GM18858 (cell line): ENCODE data around the gene MYZAP.
A peak's percentile ranks its signal among the peaks of the same experiment; 100 is the strongest.

Experiments used
- ATAC-seq: cut with Tn5 transposase; IDR thresholded peaks from one replicate; pipeline ENCODE4 v1.9.1; 2021; ENCODE audit not compliant: unreplicated experiment

The MYZAP gene

GRCh38 chr15:57591822-57592367 is at the start of gene MYZAP:
Gene MYZAP (plus strand): TSS chr15:57591904. CDS start chr15:57592035, 131 bp downstream.
- ATAC-seq = no peak

DNA sequence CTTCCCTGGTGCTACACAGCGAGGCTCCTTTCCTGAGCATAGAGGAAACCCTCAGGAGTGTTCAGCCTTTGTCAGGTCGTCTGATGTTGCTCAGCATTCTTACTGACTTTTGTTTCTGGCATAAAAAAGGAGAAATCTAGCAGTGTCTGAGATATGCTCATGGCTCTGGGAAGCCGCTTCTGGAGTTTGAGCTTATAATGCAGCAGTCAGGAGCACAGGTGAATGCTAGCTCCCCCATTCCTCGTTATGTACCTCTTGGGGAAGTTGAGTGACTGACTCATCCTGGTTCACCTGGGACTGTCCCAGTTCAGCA is 49.2 kb upstream of the MYZAP start:
- no peak for ATAC-seq

DNA sequence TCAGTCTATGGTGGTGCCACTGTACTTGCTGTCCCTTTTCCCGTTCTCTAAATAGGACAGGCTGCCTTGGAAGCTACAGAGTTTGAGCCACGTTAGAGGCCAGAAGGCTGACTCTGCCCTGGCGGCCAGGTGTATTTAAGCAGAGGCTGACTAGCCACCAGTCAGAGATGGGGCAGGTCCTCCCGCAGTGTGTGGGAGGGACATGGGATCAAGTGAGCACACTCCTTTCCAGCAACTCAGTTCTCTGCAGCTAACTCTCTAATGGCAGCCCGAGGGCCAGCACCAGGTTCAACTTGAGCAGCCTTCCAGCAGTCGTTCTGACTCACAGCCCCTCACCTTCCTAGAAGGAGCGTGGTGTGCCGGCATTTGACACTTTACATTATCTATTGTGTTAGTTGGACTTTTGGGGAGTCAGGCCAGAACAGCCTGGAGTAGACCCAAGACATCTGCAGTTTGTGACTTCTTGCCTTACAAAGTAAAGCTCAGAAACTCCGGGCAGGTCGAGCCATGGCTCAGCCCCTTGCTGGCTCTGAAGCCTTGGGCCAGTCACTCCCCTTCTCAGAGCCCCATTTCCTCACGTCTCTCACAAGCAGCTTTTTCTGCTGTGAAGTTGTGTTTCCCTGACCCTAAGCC is 46.7 kb upstream of the MYZAP start:
- ATAC-seq = no peak

DNA sequence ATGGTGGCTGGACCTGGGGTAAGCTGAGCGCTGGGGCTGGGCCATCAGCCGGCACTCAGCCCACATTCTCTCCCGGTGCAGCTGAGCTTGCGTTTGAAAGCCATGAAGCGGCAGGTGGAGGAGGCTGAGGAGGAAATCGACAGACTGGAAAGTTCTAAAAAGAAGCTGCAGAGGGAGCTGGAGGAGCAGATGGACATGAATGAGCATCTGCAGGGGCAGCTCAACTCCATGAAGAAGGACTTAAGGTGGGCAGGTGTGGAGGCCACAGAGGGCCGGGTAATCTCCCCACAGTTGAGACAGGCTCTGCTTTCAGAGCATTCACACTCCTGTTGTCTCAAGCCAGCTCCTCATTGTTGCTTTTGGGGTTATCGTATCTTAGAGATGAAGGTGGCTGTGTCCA is 45.7 kb upstream of the MYZAP start:
- no peak for ATAC-seq

- no peak for ATAC-seq
Measured at GRCh38 chr15:57547243-57547755, 44.4 kb upstream of the MYZAP start.

DNA sequence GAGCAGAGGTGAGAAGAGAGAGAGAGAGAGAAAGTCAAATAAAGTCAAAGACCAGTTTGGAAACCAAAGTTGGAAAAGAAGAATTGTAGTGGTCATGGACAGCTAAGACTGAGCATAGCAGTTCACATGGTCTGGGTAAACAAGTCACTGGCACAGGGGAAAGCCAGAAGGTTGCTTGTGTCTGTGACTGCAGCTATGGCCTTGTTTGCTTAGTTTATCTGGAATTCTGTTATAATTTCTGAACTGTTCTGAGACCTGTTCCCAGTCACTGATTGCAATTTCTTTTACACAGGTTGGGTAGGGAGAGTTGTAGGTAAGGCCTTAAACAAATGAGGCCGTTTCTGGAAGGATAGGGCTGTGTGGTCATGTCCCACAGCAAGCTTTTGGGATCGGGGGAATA is 43.4 kb upstream of the MYZAP start:
- ATAC-seq = no peak

- no peak for ATAC-seq
Measured at GRCh38 chr15:57548835-57549234, 42.9 kb upstream of the MYZAP start.

DNA sequence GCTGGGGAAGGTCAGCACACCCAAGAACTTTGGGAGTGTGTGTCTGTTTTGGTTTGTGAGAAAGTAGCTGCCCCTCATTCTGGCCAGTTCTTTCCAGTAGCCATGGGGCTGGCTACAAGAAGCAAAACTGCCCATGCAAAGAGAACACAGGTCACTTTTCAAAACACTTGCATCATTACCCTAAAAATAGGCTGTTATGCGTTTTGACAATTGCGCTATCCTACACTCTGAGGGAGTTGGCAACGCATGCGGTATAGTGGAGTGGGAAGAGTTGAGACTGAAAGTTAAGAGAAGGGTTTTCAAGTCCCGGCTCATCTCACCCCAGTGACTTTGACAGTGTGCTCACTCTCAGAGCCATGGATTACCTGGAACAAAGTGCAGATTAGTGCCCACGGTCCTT is 41.8 kb upstream of the MYZAP start:
- ATAC-seq = no peak

- ATAC-seq = no peak
Measured at GRCh38 chr15:57550640-57551039, 41.1 kb upstream of the MYZAP start.

- no peak for ATAC-seq
Measured at GRCh38 chr15:57551715-57552677, 39.7 kb upstream of the MYZAP start.

GRCh38 chr15:57552678-57553334 is 38.9 kb upstream of the MYZAP start:
- no peak for ATAC-seq

GRCh38 chr15:57553526-57553925 is 38.2 kb upstream of the MYZAP start:
- no peak for ATAC-seq

- ATAC-seq = no peak
Measured at GRCh38 chr15:57554063-57554811, 37.5 kb upstream of the MYZAP start.

DNA sequence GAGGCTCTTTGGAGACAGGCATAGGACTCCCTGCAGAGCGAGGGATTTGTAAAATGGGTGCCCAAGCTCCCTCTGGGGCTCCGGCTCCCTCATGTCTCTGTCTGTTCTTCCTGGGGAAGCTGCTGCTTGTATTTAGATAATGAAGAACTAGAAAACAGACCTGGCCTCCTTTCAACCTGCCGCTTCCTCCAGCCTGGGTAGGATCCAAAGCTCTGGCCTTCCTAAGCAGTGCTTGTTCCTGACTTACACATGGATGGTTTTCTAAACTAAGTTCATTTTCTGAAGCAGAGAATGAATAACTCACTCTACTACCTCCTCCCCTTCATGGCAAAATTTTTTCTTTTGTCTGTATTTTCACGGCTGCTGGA is 36.9 kb upstream of the MYZAP start:
- ATAC-seq = no peak

DNA sequence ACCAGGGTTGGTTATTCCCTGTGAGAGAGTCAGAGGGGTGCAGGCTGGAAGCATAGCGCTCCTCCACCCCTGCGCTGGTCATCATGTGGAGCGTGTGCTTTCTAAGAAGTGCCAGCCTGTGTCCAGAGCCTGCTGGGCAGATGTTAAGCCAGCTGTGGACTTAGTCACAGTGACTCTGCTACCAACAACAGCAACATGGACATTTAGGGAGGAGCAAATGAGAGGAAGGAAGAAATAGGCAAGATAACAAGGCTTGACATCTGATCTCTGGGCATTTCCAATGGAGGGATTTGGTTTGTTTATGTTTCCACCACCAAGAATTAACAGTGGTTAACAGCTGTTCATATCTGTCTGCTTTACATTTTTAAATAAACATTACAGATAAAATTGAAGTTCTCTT is 36.4 kb upstream of the MYZAP start:
- ATAC-seq = no peak

GRCh38 chr15:57556040-57556439 is 35.7 kb upstream of the MYZAP start:
- no peak for ATAC-seq

DNA sequence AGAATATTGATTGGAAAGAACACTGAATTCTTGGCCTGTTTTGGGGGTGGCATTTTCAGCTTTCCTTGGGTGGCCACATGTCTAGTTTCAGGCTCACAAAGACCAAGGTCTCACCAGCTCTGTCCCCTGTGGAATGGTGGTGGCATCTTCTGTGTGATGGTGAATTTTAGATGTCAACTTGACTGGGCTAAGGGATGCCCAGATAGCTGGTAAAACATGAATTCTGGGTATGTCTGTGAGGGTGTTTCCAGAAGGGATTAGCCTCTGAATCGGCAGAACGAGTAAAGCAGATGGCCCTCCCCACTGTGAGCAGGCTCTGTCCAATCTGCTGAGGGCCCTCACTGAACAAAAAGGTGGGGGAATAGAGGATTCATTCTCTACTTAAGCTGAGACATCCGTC is 34.4 kb upstream of the MYZAP start:
- no peak for ATAC-seq

- no peak for ATAC-seq
Measured at GRCh38 chr15:57557810-57558209, 33.9 kb upstream of the MYZAP start.

DNA sequence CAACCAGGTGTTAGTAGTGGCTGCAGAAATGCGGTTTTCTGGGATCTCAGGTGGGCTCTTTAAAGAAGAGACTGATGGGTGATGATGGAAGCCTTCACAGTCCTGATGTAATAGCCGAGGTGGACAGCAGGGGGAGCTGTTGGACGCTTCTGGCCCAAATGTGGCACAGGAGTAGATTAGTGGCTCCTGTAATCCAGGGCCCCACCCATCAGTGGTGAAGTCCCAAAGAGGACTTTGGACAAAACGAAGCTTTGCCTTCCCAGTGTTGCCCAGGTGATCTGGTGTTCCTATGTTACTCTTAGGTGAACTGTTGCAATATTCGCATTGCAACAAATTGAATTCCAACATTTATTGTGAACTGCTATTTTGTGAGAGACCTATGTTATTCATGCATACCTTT is 31.8 kb upstream of the MYZAP start:
- ATAC-seq = no peak

GRCh38 chr15:57561041-57561711 is 30.5 kb upstream of the MYZAP start:
- ATAC-seq = peak; percentile 85
